ENCODE results near the gene GAST. TPM values are rescaled to one million over a fixed set of nuclear protein-coding genes. Genes with fewer than 3 reads are reported as not detected.

The GAST gene
- total RNA-seq, 1 donor from 2014 or later: not detected

- DNase-seq (ENCODE audit: low spot score): no peak
These were observed 4.1 kb upstream of the GAST start for GRCh38 chr17:41707803-41708669.

DNA sequence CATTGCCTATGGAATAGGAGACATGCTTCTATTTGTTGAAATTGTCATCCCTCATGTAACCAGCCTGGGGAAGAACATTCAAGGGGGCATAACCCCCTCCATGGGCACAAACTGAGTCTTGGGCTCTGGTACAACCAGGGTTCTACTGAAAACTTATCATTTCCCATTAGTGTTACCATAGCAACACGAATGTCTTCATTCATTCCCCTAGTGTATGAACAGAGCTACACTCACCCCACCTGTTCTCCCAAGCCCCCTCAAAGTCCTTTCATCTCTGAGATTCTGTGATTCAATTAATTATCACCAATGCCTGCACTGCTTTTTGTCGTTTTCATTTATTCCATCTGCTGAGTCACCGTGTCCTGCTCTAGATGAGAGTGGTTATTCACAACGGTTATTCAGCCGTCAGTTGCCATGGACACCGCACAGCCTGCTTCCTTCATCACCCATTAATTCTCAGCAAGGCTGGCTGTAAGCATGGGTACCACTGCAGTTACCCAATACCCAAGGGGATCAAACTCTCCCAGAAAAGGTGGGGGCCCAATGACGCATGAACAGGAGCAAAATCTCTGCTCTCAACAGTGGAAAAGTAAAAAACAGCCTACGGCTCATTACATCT is 1.6 kb upstream of the GAST start:
- no peak for DNase-seq (ENCODE audit: low spot score)

GRCh38 chr17:41717408-41718286 is 5.5 kb downstream of the GAST start:
- DNase-seq (ENCODE audit: low spot score): peak; percentile 62

DNA sequence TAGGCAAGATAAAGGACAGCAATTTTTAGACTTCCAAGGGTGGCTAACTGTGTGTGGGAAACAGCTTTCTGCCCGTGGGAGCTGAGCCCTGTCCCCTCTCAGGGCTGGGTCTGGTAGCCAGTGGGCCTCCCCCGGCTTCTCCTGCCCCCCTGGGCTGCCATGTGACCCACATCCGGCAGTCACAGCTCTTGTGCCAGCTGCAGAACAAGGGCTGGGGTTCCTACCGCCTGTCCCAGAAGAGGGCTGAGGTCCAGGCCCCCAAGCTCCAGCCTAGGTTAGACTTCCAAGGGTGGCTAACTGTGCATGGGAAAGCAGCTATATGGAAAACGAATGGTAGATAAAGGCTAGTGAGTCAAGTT is 6.1 kb downstream of the GAST start:
- DNase-seq (ENCODE audit: low spot score): no peak

GRCh38 chr17:41722231-41722630 is 10.1 kb downstream of the GAST start:
- no peak for DNase-seq (ENCODE audit: low spot score)

- no peak for DNase-seq (ENCODE audit: low spot score)
These were observed 11.8 kb downstream of the GAST start for GRCh38 chr17:41723801-41724475.

- DNase-seq (ENCODE audit: low spot score): no peak
These were observed 12.4 kb downstream of the GAST start for GRCh38 chr17:41724476-41725050.

DNA sequence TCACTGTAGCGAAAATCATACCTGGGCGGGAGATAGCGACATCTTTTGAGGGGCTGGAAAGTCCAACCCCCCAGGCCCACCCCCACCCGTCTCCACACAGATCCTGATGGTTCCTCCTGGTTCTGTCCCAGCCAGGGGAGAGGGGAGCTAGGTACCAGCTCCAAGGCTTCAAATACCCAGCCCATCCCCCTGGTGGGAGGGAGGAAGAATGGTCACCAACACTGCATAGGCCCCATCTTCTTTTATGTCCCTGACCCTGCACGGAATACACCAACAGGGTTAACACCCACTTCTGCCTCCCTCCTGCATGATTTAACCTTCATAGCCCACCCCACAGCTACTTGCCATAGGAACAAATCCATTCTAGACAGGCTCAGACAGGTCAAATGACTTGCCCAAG is 13.0 kb downstream of the GAST start:
- DNase-seq (ENCODE audit: low spot score): no peak

DNA sequence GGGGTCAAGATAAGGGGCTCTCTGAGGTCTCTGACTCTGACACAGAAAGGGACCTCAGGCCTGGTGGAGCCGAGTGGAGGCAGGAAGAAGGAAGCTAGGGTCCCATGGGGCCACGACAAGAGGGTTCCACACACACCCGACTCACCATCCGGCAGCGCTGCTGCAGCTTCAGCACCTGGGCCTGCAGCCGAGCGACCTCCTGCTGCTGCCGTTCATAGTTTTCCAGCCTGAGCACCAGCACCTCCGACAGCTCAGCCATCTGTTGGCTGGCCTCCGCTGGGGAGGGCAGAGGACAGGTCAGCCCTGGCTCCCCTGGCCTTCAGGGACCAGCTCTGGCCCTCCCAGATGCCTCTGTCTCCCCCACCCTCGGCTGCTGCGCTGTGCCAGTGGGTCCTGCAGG is 15.9 kb downstream of the GAST start:
- DNase-seq (ENCODE audit: low spot score): no peak

DNA sequence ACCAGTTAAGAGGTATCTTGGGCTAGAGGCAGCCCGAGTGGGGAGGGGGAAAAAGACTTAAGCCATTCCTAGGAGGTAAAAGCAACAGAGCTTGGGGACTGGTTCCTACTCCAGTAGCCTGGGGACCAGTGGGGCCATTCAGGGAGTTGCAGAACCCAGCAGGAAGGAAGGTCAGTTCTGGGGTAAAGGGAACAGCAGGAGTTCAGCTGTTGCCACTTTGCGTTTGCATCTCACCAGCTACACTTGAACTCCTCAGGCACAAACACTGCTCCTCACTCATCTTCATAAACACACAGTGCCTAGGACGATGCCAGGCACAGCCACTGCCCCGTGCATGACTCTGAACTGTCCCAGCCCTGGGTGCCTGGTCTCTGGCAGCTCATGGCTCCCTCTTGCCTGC is 18.3 kb downstream of the GAST start:
- DNase-seq (ENCODE audit: low spot score): no peak

DNA sequence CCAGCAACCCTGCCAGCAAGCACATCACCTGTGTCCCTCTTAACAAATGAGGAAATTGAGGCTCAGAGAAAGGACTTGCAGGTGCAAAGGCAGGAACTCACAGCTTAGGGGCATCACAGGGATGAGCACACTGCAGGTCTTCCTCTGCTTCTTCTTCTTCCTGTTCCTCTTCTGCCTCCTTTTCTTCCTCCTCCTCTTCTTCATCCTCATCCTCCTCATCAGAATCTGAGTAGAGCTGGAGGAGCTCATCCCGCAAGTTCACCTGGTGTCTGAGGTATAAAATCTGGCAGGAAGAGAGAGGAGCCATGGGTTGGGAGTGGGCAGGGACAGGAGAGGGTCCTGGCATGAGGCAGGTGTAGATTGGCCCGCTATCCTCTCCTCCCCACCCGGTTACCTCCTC is 19.7 kb downstream of the GAST start:
- DNase-seq (ENCODE audit: low spot score): no peak

DNA sequence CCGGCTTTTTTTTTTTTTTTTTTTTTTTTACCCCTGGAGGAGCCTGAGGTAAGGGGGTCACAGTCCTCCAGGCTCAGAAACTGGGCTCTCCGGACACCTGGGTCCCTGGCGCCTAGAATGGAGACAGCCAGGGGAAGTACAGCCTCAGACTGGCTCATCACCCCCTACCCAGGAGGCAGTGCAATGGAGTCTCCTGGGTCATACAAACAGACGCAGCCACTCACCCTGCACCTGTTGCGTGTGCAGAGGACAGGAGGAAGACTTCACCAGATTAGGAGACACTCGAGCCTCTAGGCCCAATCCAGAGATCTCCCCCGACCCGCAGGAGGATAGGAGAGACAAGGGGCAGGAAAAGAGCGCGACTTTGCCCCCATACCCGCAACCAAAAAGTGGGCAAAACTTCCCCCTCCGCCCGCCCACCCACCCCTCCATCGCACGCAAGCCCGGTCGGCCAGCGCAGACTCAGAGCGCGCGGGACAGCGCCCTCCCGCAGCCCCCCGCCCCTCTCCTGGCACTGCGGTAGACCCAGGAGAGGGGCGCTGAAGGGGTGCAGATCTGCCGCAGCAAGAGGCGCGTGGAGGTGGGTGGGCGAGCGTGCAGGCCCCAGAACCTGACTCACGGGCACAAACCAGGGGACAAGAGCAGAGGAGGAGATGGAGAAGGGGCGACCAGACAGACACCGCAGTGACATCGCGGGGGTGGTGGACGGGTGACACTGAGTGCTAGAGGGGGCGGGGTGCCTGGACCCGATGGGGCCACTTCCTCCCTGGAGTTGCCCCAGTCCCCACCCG is 21.4 kb downstream of the GAST start:
- DNase-seq (ENCODE audit: low spot score): no peak

GRCh38 chr17:41734139-41734948 is 22.2 kb downstream of the GAST start, which contains the start of gene HAP1:
HAP1 (minus strand) TSS chr17:41734643; CDS start chr17:41734634, 9 bp downstream.
- DNase-seq (ENCODE audit: low spot score): peak; percentile 9

- DNase-seq (ENCODE audit: low spot score): no peak
These were observed 22.8 kb downstream of the GAST start for GRCh38 chr17:41734949-41735313.

DNA sequence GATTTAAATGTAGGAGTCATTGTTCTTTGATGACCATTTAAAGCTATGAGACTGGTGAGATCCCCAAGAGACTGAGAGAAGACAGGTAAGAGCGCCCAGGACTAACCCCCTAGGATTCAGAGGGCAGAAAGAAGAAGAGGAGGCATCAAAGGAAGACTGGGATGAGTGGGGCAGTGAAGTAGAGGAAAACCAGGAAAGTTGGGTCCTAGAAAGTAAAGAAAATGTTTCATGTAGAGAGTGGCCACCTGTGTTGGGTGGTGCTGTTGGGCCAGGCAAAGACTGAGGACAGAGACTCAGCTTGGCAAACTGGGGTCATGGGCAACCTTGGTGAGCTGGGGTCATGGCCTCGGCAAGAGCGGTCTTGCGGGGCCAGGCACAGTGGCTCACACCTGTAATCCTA is 23.6 kb downstream of the GAST start:
- no peak for DNase-seq (ENCODE audit: low spot score)

- DNase-seq (ENCODE audit: low spot score): no peak
These were observed 25.0 kb downstream of the GAST start for GRCh38 chr17:41736983-41737679.

DNA sequence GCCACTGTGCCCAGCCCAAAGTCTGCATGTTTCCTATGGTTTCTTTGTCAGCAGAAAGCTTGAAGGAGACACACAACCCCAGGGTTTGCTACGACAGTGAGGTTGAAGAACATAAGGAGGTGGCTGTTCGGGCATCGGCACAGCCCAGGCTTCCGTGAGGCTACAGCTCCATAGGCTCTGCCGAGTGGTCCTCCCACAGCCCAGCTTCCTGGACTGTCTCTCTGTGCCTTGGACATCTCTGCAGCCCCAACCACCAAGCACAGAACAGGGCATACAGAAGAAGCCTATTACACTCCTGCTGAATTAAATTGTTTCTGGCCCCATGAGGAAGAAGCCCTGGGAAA is 25.5 kb downstream of the GAST start:
- no peak for DNase-seq (ENCODE audit: low spot score)

GRCh38 chr17:41738077-41738800 is 26.1 kb downstream of the GAST start:
- peak; percentile 70 for DNase-seq (ENCODE audit: low spot score)

- DNase-seq (ENCODE audit: low spot score): no peak
These were observed 26.6 kb downstream of the GAST start for GRCh38 chr17:41738801-41739112.

All from umbilical cord (tissue), 2 donors.